ENCODE data around the gene RNF227.

RNF227 gene

DNA sequence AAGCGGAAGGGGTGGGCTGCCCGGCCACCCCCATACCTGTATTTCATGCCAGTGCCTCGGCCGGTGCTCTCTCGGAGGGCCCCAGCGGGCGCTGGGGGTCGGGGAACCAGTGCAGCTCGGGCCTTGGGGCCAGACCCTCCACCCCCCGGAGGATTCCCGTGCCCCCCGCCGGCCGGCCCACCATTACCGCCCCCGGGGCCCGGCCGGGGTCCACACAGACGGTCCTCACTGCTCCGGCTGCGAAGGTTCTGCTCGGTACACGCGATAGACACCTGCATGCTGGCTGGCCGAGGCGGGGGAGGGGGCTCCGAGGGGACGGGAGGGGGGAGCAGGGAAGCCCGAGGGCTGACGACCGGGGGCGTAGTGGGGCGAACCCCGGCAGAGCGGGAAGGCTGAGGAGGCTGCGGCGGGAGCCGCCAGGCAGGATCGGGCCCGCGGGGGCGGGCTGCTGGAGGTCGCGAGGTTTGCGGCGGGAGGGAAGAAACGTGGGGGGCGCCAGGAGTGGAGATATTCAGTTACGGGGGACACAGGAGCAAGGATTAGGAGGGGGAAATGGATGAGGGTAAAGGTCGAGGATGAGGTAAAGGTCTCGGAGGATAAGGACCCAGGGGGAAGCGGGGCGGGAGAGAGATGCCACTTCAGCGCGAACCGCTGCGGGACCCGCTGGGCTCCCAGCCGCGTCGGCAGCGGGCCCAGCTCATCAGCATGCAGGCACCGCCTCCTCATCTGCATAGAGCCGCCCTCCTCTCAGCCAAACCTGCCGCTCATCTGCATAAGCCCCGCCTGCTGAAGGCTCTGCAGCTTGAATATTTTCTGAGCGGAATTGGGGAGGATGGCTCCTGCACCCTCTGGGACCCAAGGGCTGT, 13.3 kb upstream of the RNF227 start, which contains the start of gene KCNAB3:
Gene KCNAB3 (minus strand): TSS at position 699 of the 866 bp plus-strand sequence. CDS start 421 bp downstream, at position 278.
- peak; percentile 61 for DNase-seq (ENCODE audit: low read depth)

- DNase-seq (ENCODE audit: low read depth): no peak
Measured at GRCh38 chr17:7927596-7927995, 11.5 kb upstream of the RNF227 start.

- DNase-seq (ENCODE audit: low read depth): peak; percentile 71
Measured at GRCh38 chr17:7922845-7923628, 6.9 kb upstream of the RNF227 start.

- no peak for DNase-seq (ENCODE audit: low read depth)
Measured at GRCh38 chr17:7922269-7922844, 6.3 kb upstream of the RNF227 start.

GRCh38 chr17:7916808-7917207, 719 bp upstream of the RNF227 start:
- no peak for DNase-seq (ENCODE audit: low read depth)

GRCh38 chr17:7916385-7916682, 245 bp upstream of the RNF227 start:
- DNase-seq (ENCODE audit: low read depth): no peak

DNA sequence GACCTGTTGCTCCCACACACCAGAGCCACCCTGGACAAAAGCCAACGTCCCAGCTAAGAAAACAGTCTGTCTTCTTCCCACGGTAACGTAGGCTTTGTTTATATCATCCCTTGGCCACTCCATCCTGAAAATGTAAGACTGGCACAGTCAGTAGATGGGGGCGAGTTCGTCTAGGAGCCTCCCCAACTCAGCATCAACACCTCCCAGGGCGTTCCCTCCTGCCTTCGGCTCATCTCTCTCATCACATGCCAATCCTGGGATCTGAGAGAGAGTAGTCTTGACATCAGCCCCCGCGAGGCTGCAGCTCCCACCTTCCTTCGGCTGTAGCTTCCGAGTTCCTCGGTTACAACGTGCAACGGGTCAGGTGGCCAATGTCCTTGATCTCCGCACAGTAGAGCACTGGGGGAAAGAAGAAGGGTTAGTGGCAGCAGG, 894 bp downstream of the RNF227 start:
- DNase-seq (ENCODE audit: low read depth): no peak

DNA sequence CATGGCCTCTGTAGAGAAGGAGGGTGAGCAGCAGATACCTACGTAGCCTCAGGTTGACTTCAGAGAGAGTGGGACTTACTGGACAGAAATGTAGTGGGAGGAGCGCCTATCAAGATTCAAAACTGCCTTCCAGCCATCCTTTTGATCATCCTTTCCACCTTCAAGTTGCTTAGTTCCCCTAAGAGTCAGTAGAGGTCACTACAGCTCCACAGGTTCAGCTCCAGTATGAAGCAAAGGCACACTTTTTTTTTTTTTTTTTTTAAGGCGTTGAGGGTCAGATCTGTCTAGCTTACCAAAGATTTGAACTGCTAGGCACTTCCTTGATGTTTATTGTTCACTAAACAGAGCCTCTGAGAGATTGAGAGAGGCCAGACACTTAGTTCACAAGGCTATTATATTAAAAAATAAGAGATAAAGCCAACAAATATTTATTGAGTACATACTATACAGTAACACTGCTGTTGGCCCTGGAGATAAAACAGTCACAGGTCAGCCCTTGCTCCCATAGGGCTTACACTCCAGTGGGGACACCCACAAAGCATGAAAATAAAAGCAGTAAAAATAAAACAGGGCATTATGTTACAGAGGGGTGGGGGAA, 3.1 kb downstream of the RNF227 start:
- peak; percentile 32 for DNase-seq (ENCODE audit: low read depth)

DNA sequence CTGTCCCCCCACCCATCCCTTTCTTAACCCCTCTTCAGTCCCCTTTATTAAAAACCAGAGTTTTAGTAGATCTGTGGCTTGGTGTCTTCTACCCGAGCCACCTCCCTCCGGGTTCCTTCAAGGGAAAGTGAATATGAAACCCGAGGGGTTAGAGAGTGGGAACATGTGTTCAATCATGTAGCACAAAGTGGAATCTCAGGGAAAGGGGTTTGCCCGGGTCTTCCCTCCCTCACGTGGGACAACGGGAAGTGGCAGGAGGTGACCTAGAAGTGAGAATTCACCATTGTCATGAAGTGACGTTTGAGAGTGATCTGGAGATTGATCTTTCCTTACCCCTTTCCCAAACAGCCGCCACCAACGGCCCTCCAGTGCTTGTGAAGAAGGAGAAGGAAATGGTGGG, 5.0 kb downstream of the RNF227 start:
- no peak for DNase-seq (ENCODE audit: low read depth)

- no peak for DNase-seq (ENCODE audit: low read depth)
Measured at GRCh38 chr17:7910711-7911110, 5.4 kb downstream of the RNF227 start.

GRCh38 chr17:7910281-7910680, 5.8 kb downstream of the RNF227 start:
- no peak for DNase-seq (ENCODE audit: low read depth)

DNA sequence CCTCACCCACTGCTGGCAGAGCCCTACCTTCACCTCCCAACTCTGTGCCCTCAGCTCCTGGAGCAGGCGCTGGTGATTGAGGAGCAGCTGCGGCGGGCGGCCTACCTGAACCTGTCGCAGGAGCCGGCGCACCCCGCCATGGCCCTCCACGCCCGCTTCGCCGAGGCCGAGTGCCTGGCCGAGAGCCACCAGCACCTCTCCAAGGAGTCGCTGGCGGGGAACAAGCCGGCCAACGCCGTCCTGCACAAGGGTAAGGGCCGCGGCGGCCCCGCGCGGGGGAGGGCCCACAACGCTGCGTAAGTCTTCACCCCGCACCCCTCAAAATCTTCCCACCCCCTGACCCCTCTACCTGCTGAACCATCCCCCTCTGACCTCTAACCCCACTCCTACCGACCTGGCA, 7.0 kb downstream of the RNF227 start:
- no peak for DNase-seq (ENCODE audit: low read depth)

DNA sequence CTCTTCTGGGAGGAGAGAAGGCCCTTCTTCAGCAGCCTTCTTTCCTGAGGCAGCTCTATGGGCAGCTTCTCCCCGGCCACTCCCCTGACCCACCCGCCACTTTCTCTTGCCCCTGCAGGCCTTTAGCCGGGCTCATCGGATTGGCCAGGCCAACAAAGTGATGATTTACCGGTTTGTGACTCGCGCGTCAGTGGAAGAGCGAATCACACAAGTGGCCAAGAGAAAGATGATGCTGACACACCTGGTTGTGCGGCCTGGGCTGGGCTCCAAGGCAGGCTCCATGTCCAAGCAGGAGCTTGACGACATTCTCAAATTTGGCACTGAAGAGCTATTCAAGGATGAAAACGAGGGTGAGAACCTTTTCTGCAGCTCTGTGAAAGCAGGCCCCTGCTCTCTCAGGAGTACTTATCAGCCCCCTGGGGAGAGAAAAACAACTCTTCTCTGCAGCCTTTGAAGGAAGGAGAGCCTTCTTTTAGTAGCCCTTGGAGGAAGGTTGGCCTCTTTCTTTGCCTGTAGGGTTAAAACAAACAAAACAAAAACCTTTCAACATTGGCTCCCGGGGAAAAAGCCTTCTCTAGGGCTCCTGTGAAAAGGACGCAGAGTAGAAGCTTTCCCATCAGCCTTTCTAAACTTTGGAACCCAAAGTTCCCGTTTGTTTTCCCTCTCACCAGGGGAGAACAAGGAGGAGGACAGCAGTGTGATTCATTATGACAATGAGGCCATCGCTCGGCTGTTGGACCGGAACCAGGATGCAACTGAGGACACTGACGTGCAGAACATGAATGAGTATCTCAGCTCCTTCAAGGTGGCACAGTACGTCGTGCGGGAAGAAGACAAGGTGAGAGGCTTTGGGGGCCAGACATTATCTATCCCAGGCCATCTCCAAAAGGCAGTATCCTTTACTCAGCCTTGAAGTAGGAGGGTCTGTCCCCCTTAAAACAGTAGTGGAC, 12.7 kb downstream of the RNF227 start:
- DNase-seq (ENCODE audit: low read depth): no peak

DNA sequence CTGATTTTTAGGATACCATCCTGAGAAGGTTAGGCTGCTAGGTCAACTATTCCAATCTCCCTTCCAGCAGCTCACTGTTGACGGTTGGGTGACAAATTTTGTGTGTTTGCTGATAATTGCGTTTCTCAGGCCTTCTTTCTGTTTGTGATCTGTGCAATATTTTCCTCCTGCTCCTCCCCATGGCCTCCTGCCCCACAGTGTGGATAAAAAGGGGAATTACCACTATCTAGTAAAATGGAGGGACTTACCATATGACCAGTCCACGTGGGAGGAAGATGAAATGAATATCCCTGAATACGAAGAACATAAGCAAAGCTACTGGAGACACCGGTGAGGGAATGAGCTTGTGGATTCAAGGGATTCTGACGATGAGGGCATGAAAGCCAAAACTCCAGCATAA, 18.3 kb downstream of the RNF227 start:
- no peak for DNase-seq (ENCODE audit: low read depth)

- DNase-seq (ENCODE audit: low read depth): no peak
Measured at GRCh38 chr17:7897090-7897489, 19.0 kb downstream of the RNF227 start.

- DNase-seq (ENCODE audit: low read depth): no peak
Measured at GRCh38 chr17:7894866-7895265, 21.2 kb downstream of the RNF227 start.

DNA sequence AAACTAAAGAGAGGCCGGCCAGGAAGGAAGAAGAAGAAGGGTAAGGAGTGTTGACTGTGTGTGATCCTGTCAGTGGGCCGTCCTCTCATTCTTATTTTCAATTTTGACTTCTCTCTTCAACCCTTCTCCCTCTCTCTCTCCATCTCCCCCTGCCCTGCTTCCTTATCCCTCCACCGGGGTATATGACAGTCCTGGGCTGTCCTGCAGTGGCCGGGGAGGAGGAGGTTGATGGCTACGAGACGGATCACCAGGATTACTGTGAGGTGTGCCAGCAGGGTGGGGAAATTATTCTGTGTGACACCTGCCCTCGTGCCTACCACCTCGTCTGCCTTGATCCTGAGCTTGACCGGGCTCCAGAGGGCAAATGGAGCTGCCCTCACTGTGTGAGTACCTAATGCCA, 21.9 kb downstream of the RNF227 start:
- DNase-seq (ENCODE audit: low read depth): no peak

- no peak for DNase-seq (ENCODE audit: low read depth)
Measured at GRCh38 chr17:7893187-7893880, 22.8 kb downstream of the RNF227 start.

DNA sequence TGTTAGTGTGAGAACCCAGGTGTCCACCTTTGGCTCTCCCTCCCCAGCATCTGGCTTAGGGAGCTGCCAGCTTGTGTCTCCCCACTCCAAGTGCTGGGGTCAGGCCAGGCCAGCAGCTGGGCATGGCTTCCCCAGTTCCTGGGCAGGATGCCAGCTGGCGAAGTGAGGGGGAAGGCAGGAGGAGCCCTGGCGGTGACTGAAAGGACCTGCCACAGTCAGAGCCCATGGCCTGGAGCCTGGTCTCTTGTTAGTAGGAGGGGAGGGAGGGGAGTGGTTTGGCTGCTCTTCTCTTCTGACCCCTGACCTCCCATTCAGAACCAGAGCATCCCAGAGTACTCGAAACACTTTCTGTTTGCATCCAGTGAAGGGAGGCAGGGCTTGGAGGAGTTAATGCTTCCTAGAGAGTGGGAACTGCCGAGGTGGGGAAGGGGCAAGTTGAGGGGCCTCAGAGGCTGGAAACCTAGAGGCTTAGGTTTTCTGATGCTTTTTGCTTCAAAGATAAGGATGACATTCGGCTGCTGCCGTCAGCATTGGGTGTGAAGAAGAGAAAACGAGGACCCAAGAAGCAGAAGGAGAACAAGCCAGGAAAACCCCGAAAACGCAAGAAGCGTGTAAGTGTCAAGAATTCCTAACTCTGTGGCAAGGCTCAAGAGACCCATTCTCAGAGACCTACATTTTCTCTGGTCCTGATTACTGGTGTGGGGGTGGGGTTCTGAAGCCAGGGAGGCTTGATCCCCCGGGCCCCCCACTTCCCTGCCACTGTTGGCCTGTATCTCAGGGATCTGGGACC, 26.7 kb downstream of the RNF227 start:
- no peak for DNase-seq (ENCODE audit: low read depth)

Measured in T-helper 22 cell (primary cell).